HG03139 (cell line): Measurements from ENCODE around the gene PEX3.

ENCODE experiments used
- ATAC-seq: cut with Tn5 transposase; IDR thresholded peaks from one replicate; pipeline ENCODE4 v1.9.1; 2021; ENCODE audit not compliant: unreplicated experiment

PEX3 gene

DNA sequence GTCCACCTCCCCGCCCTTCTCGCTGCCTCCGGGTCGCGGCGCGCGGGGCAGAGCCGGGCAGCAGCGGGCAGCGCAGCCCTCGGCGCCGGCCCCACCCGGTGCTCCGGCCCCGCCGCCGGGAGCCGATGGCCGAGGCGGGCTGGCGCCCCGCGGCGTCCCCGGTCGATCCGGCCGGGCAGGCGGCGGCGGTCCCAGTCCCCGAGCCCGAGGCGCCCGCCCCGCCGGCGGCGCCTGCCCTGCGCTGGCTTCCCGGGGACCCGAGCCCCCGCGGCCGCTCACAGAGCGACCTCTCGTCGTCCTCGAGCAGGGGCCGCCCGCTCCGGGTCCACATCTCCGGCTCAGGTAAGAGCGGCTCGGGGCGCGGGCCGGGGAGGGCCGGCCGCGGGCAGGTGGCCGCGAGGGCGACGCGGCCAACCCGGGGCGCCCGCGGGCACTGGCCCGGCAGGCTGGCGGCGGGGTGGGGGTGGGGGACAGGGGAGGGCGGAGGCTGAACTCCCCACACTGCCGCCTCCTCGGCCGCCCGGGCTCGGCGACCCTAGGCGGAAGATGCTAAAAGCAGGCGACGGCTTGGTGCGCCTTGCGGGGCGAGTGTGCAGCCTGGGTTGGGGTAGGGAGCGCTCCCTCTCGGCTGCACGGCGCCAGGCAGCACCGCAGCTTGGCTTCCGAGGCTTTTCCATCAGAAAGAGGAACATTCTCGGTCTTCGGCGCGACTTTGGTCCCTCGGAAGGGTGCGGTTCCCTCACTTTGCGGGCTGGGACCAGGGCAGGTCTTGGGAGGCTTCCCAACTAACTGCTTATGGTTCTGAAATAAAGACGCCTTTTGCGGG lies 86.5 kb downstream of the PEX3 start:
- peak; percentile 47 for ATAC-seq

DNA sequence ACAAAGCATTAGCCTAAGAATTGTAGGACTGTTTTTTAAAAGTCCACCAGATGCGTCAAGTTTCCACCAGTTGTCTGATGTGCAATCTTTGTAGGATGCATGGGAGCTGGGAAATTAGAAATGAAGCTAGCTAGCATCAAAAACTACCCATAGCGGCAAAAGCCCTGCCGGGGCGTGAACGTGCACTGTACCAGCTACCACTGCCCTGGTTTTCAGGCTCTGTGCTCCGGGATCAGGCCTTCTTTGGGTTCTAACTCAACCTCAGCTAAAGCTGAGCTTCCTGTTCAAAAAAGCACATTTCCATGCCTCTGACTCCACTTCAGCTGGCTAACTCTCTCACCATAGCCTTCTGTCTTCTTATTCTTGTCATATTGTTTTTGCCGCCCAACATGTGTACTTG lies 87.8 kb downstream of the PEX3 start:
- no peak for ATAC-seq

DNA sequence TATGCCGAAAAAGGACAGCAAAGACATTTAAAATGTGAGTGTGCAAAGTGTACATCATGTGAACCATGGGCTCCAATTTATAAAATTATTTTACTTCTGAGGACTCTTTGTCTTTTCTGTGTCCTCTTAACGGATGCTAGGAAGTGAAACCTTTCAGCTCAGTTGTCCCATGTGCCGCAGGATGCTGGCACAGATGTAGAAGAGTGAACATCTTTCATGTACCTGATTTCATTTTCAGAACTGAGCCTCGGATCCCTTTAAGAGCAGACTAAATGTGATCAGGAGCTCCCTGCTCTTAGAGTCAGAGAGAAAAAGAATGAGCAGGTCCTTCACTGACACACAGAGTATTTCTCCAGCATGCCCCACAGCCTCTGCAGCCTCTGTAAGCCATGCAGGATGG lies 88.5 kb downstream of the PEX3 start:
- no peak for ATAC-seq

DNA sequence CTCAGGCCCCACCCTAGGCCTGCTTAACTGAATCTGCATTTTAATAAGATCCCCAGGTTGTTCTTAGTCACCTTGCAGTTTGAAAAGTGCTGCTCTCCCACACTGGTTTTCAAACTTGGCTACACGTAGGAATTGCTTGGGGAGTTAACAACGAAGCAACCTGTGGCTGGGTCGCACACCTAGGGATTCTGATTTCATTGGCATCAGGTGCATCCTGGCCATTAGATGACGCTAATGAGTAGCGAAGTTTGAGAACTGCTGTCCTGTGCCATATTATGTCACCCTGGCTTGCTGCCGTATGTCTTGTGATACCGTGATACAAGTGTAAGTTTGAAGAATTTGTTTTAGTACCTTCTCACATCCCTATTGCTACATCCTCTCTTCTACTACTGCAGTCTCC lies 89.1 kb downstream of the PEX3 start:
- ATAC-seq = no peak

DNA sequence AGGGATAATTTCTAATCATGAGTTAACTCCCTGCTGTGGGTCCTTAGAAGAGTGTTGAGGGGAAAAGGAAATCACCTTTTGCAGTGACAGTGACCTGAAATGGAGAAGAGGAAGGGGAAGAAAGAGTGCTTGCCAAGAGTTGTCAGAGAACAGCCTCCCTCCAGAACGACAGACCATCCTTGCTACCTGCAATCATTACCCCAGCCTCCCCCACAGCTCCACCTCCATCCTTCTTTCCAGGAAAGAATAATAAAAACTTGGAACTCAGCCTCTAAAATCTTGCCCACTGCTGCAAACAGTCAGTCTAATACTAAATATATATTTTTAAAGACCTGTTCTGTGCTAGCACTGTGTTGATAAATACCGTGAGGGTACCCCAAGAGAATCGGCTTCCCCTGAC lies 89.6 kb downstream of the PEX3 start:
- no peak for ATAC-seq
